ENCODE measurements around the gene RNF113A.
"Not testable (repeated sequence)": the region's sequence is repeated elsewhere in the genome, so short reads cannot be mapped to it uniquely, and the experiment has no call there.

The RNF113A gene

DNA sequence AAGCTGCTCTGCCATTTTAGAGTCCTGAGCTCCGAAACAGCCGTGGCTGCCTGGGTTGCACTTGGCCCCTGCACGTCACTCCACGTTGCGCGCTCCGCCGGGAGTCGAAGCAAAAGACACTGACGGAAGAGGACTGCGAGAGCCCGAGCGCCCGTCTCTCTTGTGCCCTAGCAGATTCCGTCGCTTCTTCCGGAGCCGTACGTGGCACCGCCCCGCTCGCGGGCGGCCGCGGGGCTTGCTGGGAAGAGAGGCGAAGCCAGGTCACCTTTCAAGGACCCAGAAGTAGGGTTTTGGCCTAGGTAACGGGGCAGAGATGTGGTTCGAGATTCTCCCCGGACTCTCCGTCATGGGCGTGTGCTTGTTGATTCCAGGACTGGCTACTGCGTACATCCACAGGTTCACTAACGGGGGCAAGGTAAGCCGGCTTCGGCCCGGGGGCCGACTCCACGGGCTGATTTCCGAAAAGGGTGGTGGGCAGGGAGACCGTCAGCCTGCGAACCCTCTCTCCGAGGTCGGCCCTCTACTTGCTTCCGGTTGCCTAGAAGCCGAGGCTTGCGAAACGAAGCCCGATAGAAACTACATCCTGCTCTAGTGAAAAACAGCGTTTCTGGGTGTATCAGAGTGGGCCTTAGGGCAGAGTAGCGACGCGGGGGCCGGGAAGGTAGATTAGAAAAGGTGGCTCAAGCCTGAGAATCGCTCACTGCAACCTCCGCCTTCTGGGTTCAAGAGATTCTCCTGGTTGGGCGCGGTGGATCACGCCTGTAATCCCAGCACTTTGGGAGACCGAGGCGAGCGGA lies at the start of gene RNF113A, which contains the start of gene NDUFA1:
TSS of gene RNF113A (minus strand) at position 135 of the 797 bp plus-strand sequence. CDS start at position 15, 120 bp downstream.
TSS of gene NDUFA1 (plus strand) at position 234 of the 797 bp plus-strand sequence. CDS start at position 314, 80 bp downstream.
- DNase-seq: peak; percentile 81

DNA sequence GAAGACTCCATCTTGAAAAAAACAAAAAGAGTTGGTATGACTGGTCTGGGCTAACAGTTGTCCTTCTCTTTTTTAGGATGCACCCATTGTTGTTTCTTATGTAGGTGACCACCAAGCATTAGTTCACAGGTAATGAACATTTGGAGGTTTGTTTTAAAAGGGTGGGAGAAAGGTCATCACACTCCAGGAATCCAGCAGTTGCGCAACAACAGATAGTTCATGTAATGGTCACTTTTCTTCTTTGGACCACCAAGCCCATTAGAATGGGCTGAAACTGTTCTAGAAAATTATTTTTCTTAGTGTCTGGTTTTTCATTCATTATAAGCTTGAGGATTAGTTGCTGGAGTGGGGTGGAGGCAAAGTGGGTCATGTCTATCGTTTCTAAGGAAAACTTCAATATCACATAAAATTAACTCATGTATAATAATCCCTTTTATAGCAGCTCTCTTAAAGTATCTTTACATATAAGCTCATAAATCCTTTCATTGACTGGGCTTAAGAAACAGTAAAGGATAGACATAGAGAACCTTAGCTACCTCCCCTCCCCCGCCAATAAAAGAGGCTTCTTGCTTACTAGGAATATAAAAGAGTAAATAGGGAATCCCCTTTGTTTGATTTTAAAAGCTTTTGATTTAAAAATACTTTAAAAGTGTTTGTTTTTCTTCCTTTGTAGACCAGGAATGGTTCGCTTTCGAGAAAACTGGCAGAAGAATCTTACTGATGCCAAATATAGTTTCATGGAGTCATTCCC lies 48.5 kb upstream of the RNF113A start:
- DNase-seq: no peak

DNA sequence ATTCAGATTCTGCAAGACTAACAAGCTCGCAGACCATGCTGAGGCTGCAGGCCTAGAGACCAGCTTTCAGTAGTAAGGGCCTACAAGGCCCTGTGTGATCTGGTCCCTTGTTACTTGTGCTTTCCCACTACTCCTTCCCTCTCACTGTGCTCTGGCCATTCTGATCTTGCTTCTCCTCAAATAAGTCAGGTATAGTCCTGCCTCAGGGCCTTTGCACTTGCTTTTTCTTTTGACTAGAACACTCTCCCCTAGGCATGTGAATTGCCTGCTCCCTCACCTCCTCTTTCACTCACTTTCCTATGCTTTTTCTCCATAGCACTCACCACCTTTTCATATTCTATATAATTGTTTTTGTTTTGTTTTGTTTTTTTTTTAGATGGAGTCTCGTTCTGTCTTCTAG lies 46.3 kb upstream of the RNF113A start:
- DNase-seq: no peak

DNA sequence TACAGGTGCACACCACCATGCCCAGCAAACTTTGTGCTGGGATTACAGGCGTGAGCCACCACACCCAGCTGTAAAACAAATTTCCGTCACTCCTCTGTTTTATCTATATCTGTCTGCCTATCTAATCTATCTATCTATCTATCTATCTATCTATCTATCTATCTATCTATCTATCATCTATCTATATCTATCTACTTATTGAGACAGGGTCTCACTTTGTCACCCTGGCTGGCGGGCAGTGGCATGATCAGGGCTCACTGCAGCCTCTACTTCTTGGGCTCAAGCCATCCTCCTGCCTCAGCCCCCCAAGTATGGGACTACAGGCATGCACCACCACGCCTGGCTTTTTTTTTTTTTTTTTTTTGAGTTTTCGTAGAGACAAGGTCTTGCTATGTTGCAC lies 44.8 kb upstream of the RNF113A start:
- no peak for DNase-seq

DNA sequence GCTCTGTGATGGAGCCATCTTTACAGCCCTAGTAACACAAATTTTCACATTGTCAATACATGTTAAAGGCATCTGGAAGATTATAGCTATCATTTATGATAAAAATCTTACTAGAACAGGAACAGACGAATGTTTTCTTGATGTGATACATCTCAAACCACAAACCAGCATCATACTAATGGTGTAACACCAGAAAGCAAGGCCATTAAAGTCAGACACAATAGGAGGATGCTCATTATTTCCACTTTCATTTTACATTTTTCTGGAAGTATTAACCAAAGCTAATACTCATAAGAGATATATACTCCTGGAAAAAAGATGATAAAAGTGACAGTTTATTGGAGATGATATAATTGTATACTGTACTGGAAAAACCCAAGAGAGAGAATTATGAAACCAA lies 29.4 kb upstream of the RNF113A start:
- no peak for DNase-seq

DNA sequence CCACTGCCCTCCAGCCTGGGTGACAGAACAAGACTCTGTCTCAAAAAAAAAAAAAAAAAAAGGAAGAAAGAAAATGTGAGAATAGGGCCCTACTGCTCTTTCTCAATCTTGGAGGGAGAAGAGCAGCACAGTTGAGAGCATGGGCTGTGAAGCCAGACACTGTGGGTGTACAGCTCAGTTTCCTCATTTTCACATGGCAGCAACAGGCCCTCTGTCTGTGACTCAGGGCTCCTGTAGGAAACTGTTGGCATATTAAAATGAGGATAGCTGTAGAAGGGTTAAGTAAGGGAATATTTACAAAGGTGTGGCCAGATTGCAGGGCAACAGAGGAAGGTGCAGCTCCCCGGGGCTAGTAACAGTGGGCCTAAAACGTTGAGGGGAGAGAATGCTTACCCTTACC lies 27.6 kb upstream of the RNF113A start:
- DNase-seq: no peak

DNA sequence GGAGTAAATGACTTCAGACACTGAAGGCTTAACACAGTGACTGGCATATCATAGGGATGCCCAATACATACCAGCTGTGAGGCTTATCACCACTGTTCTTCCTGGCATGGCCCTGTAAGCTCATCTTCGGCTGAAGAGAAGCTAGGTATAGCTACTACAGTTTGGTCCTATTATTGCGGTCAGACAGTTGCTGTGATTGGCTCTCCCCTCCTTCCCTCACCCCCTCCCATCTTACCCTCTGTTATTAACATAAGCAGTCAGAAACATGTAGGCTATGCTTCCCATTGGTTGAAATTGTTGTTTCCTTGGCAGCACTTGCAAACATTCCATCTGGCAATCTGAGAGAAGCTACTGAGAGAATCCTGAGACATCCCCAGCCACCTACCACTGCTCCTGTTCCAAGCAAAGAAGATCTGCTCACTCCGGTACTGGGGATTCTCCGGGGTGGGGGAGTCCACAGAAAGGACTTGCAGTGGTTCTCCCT lies 24.4 kb upstream of the RNF113A start, which contains the start of gene AKAP14:
TSS of gene AKAP14 (plus strand) at position 51 of the 484 bp plus-strand sequence. CDS start 7,331 bp downstream, outside the sequence.
- DNase-seq: no peak

DNA sequence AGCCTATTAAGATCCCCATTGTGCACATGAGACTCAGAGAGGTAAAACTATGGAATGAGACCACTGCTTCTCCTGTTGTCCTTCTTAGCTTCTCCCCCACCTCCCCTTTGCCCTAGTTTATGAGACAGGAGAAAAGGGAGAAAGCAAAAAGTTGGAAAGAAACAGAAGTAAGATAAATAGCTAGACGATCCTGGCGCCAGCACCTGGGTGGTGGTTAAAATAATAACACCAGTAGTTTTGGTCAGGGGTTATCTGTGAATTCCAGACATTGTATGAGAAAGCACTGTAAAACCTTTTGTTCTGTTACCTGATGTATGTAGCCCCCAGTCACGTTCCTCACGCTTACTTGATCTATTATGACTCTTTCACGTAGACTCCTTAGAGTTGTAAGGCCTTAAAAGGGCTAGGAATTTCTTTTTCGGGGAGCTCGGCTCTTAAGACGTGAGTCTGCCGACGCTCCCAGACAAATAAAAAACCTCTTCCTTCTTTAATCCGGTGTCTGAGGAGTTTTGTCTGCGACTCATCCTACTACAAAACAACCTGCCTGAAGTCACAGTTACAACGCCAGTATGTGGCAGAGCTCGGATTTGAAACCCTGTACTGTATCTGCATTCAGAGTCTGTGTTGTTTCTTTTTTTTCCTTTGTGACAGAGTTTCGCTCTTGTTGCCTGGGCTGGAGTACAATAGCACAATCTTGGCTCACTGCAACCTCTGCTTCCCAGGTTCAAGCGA lies 20.6 kb upstream of the RNF113A start:
- not testable (repeated sequence) for DNase-seq

DNA sequence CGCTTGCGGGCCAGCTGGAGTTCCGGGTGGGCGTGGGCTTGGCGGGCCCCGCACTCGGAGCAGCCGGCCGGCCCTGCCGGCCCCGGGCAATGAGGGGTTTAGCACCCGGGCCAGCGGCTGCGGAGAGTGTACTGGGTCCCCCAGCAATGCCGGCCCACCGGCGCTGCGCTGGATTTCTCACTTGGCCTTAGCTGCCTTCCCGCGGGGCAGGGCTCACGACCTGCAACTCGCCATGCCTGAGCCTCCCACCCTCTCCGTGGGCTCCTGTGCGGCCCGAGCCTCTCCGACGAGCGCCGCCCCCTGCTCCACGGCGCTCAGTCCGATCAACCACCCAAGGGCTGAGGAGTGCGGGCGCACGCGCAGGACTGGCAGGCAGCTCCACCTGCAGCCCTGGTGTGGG lies 19.1 kb upstream of the RNF113A start:
- not testable (repeated sequence) for DNase-seq

DNA sequence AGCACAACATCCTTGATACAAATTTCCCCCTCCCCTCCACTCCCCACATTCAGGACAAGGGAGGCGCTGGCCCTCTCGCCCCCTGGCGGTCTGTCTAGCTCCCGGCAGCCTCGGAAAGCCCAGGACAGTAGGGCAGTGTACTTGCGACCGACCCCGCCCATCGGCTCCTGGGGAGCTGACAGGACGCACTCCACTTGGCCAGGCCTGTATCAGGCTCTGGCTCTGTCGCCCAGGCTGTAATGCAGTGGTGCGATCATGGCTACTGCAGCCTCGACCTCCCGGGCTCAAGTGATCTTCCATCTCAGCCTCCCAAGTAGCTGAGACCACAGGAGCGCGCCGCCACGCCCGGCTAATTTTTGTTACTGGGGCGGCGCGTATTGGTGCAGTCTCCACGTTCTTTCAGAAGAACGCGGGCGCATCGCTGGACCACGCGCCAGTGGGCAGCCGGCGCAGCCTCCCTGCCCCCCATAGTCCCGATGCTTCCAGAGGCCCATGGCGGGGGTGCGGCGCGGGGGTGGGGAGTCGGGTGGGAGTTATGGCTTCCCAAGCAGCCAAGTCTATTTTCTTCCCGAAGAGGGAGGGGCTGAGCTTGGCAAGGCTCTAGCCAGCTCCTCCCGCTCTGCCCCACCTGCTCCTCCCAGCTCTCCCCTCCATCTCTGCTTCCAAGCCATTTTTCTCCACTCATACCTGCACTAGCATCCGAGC lies 16.3 kb upstream of the RNF113A start:
- no peak for DNase-seq

DNA sequence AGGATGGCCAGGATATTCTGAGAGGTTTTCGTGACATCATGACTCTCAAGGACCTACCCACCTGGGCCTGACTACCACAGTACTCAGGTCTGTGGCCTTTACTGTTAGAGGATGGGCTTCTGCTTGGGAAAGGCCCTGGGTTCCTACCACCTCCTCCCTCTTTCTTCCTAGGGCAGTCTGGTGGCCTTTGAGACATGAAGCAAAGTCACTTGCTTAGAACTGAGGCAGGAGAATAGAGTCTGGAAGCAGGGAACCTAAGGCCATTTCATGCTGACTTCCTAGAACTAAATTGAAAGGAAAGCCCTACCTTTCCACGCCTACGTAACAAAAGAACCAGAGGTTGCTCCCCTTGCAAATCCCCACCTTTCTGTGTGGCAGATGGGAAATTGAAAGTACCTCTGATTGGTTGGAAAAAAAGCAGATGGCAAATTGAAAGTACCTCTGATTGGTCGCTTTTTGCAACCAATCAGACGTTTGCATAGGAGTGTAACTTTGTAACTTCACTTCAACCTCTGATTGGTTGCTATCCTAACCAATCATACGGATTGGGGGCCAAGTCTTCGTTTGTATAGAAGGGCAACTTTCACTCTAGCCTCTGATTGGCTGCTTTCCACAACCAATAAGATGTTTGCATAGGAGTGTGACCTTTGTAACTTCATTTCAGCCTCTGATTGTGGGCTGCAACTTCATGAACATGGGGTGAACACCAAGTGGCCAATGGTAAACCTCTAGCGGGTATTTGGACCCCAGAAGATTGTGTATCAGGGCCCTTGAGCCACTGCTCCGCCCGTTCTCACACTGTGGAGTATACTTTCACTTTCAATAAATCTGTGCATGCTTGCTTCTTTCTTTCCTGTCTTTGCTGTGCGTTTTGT lies 14.3 kb upstream of the RNF113A start:
- DNase-seq: no peak

DNA sequence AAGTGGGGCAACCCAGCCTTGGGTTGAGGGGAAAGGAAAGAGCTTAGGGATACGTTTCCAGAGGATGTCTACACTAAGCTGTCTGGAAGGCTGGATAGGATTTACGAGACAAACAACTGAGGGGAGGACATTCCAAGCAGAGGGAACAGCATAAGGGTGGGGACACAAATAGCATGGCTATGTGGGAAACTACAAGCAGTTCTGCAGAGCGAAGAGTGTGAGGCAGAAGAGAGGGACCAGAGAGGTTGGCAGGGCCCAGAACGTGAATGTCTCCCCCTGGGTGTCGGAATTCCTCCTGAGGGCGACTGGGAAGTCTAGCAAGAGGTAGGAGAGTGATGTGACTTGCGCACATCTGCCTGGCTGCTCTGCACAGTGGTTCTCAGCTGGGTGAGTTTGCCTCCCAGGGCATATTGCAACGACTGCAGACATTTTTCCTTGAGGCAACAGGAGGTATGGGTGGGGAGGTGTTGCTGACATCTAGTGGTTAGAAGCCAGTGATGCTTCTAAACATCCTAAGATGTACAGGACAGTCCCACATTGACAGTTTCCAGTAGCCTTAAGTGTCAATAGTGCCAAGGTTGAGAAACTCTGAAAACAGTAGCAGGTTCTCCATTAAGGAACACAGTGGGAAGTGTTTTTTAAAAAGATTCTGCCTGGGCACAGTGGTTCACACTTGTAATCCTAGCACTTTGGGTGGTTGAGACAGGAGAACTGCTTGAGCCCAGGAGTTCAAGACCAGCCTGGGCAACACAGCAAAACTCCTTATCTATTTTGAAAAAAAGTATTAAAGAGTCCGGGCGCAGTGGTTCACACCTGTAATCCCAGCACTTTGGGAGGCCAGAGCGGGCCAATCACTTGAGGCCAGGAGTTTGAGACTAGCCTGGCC lies 9.3 kb upstream of the RNF113A start:
- DNase-seq: peak; percentile 35

DNA sequence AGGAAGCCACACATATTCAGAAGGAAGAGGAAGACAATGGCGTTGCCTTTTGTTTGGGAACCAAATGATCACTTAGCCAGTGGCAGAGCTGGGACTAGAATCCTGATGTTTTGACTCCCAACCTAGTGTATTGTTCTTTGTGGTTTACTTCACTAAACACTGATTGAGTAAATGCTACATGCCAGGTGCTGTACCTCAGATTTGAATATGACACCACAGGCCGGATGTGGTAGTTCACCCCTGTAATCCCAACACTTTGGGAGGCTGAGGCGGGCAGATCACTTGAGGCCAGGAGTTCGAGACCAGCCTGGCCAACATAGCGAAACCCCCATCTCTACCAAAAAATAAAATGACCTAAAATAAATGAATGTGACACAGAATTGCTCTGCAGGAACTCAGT lies 8.5 kb upstream of the RNF113A start:
- no peak for DNase-seq

DNA sequence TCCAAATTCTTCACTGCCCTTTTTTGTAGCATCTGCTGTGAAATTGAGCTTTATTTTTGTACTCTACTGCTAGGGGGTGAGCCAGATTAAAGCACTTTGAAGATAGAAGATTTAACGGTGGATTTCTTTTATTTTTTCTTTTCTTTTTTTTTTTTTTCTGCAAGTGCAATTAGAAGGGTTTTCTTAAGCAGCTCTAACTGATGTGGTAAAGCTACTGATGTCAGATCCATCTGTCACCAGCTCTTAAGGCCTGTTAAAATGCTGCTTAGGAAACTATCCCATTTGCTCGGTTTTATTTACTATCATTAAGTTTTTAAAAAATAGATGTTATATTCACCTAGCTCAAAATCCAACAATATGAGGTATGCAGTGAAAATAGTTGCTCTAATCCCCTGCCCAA lies 7.2 kb upstream of the RNF113A start:
- no peak for DNase-seq

DNA sequence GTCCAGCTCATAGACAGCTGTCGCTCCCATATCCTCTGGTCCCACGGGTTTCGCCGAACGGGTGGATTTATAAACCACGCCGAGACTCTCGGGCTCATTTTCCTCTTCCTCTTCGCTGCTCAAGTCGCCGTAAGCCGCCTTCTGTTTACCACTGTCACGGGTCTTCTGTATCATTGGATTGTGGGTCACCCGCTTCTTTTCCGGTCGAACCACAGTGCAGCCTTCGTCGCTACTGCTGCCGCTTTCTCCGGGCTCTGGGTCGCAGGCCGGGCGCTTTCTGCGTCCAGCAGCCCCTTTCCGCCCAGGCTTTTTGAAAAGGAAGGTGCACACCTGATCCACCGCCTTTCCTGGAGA lies 311 bp downstream of the RNF113A start:
- no peak for DNase-seq

DNA sequence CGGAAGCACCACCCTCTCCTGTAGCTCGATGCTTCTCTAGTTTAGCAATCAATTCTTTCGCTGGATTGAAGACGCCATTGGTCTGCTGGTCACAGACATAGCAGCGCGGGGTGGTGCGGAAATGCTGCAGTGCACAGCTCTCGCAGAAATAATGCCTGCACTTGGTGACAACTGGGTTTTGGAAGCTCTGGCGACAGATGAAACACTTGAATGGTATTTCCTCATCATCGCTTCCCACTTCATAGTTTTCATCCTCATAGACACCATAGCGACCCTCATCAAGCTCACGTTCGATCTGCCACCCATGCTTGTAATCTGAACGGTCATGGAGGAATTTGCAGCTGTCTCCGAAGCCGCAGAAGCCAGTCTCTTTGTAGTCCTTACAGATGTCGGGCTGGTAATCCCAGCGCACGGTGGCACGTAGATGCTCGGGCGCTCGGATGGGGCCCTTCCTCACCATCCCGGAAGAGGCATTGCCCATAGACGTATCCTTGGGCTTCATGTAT lies 854 bp downstream of the RNF113A start:
- no peak for DNase-seq

DNA sequence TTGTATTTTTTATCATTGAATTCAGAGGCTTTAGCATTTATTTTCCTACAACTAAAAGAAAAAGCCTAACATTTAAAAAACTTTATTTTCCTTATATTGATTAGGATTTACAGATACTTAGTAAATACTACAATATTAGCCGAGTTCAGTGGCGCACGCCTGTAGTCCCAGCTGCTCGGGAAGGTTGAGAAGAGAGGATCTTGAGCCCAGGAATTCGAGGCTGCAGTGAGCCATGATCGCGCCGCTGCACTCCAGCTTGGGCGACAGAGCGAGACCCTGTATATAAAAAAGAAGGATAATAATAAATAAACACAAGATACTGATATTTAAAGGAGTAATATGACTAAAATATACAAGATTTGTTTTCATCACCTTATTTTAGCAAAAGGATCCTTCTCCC lies 18.1 kb downstream of the RNF113A start:
- no peak for DNase-seq

DNA sequence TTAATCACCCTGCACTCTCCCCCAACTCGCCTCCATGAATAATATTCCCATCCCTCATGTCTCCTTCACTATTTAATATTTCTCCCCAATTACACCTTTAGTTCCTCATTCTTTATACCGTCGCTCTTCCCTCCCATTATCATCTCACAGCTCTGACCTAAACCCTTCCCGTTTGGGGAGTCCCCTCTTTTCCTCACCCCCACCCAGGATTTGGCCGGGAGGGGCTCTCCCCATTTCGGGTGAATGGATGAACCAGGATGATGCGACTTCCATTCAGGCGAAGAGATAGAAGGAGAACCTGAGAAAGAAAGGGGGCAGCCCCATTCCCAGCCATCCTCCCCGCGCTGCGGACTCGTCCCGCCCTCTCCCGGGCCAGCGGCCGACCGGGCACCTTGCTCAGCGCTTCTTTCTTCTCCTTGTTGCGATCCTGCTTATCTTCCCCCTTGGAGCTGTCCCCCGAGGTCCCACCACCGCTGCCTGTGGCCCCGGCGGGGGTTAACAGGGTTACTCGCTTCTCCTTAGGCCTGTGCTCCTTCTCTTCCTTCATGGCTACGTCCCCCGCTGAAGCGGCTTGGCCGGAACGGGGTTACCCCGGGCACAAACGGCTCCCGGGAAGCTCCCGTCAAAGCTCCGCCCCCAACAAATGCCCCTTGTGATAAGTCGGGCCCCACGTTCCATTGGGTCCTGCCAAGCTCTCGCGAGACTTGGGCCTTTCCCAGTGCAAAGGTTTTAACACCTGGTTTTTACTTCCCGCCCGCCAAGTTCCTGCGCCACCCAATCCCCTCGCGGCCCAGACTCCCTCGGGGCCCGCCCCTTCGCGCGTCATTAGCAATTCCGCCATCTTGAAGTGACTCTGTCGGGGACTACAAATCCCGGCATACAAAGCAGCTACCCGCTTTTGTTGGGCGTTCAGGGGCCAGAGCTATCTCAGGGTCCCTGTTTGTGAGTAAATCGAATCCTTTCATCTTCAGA lies 18.9 kb downstream of the RNF113A start, which contains the start of gene UPF3B:
TSS of gene UPF3B (minus strand) at position 582 of the 972 bp plus-strand sequence. CDS start at position 547, 35 bp downstream.
- peak; percentile 93 for DNase-seq

DNA sequence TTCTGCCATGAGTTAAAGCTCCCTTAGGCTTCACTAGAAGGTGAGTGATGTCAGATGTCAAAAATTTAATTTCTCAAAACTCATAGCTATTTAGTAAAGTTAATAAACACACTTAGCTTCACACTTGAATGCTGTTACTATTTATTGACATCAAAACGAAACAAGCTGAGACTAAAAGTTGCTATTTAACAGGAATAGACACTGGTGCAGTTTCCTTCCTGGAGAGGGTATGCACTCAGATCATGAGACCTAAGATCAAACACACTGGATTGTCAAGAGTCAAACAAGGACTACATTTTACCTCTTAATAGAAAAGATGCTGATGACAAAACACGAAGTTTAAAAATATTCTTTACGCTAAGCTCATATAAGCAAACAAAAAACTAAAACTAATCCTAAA lies 37.6 kb downstream of the RNF113A start:
- no peak for DNase-seq

Measured in GDM1 (cell line).